Effector CD8-positive, alpha-beta T cell (primary cell): Measurements from ENCODE around the gene DACH1.

Experiments used
- DNase-seq: peaks from one replicate; lab custom pipeline; 2025; lab: John Stamatoyannopoulos, UW

Gene DACH1

DNA sequence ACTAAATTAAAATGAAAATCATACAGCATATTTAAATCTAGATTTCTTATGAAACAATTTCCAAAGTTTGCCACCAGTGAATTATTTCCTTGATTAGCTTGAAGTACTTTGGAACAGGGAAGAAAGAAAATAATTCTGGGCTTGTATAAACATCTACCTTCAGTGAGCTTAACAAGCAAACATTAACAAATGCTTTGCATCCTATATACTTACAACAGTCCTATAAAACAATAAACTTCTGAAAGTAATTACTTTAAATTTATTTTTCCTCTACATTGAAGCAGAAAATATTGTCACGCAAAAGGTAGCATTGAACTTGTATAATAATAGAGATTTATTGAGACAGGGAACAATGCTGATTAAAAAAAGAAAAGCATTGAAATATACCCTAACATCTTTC lies 164.8 kb downstream of the DACH1 start:
- no peak for DNase-seq

DNA sequence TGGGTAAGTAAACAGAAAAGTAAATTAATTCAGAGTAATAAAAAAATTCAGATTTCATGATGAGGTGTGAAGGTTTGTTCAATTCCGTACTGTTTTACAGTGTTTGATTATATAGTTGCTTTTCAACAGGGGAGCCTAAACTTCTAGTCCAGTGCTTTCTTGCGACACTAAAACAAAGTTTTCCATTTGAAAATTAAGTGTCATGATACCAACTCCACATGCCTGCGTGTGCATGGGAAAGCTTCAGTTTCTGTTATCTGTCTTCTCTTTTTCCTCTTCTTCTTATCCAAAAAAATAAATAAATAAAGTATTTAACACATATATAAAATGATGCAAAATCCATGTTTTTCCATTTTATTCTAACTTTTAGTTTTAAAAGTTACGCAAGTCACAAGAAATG lies 165.3 kb downstream of the DACH1 start:
- DNase-seq, result no peak

DNA sequence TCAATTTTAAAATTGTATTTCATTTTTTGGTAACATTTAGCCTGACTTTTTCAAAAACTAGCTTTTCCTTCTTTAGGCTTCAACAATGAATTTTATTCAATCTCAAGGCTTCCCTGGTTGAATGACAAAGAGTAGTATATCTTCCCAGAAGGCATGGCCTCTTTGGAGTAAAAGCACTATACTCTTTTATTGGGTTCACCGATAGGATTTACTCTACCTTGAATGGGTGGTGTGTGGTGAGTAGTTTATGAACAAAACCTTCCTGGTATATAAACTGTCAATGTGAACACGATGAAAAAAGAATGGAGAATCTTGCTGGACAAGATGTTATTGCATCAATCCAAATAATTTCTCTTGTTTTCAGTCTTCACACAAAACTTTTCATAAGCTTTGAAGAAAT lies 167.7 kb downstream of the DACH1 start:
- DNase-seq, result no peak

DNA sequence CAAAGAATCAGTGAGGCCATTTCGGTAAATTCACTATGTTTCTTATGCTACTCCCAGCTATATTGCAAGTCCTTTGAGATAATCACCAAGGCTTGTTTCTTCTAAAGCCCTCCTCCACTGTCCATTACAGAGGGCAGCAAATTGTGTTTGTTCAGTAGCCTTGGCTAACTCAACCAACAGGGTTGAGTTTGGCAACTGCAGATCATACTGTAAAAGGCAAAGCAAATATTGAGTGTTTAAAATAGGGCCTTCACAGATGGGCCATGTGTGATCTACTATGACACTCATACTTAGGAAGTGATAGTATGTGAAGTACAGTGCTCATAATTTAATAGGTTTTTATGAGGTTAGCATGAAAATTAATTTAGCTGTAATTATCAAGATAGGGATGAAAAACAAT lies 171.3 kb downstream of the DACH1 start:
- DNase-seq, result no peak

DNA sequence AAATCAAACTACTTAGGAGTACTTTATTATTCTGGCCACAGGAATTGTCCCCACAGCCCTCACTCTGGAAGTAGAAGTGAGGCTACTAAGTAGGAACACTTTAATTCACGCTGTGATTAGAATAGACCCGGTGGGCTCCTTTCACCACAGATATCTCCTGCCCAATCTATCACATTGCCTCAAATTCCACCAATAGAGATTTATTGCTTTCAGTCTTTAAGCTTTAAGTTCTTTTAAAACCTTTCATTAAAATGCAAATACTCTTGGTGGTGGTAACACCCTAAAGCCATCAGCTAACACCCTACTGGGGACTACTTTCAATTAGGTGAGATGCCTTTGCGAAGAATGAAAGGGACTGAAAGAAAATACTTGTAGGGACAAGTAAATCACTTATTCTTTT lies 181.9 kb downstream of the DACH1 start:
- DNase-seq, result no peak

DNA sequence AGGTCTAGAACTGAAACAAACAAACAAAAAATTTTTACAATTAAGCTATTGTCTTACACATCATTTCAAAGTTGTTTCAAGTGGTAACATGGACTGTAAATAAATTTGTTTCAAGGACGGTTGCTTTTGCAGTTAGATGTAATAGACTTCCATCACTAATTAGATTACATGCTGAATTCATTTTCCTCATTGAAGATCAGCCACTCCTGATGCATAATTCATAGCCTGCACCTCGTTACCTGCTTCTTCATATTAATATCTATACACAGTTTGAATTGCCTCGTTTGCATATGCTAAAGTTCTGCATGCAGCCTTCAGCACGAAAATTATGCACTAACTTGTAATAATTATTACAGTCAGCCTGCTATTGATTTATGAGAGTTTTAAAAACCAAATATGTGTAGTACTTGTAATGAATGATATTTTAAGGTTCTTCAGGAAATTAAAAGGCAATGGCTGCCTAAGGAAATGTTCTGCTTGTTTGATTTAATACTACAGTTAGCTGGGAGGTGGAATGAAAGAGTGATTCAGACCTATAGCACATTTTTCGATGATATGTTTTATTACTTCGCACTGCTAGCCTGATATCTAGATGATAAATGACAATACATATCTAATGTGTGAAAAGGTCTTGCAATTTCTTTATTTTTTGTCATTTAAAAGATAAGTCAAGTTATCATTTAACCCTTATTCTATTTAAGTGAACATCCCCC lies 184.9 kb downstream of the DACH1 start:
- DNase-seq, result no peak

DNA sequence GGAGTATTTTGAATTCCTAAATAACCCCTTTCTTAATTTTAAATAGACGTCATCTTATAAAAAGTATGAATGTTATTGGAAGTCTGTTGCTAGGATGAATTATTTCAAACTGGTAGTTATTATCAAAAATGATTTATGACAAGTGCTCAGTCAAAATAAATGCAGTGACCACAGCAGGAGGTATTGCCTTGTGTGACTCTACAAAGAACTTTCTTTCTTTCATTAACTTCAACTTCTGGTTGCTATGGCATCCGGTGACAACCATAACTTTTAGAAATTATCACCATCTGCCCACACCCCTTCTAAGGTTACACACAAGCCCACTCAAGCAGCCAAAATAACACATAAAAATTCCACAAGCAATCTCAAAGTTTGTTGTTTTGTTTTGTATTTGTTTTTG lies 189.9 kb downstream of the DACH1 start:
- no peak for DNase-seq

DNA sequence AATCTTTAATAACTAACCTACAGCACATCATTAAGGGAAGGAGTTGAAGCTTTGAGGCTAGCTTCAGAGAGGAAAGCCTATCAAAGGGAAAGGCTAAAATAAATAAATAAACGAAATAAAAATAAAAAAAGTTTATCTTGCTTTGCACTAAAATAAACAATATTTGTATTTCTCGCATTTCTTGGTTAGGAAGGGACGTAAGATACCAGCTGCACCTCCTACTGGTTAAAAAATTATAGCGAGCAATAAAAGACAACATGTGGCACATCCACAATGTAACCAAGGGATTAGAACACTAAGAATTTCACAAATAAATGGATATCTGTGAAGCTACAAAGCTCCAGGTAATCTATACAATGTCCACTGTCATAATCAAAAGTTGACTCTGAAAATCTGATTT lies 194.5 kb downstream of the DACH1 start:
- DNase-seq, result no peak

DNA sequence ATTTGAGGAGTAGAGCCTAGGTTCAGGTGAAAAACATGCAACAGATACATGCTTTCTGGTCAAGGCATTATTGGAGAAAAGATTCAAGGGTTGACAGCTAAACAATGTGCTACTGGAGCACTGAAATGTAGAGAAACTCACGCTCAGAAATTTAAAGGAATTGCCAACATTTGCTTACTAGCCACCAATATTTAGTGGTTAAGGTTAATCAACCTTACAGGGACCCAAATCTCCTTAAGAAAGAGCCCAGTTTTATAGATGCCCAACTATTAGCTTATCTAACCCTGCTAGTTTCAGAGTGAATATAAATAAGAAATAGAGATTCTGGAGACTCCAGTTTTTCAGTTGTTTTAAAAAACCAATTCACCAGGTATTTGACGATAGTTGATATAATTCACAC lies 203.6 kb downstream of the DACH1 start:
- DNase-seq, result no peak

DNA sequence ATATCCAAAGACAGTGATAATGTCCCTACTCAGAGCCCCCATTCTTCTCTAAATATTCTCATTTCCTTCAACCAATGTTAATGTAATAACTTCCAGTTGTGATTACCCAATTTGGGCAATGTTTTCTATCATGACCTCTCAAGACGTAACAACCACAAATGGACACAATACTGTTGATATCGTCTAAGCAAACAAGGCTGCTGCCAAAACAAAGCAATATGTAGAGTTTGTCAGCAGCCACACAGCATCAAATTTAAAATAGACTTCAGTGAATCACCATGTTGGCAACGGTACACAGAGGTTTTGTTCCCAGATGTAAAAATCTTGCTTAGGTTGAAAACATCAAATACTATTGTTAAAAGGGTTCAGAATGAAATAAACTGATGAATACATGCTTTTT lies 205.1 kb downstream of the DACH1 start:
- no peak for DNase-seq

DNA sequence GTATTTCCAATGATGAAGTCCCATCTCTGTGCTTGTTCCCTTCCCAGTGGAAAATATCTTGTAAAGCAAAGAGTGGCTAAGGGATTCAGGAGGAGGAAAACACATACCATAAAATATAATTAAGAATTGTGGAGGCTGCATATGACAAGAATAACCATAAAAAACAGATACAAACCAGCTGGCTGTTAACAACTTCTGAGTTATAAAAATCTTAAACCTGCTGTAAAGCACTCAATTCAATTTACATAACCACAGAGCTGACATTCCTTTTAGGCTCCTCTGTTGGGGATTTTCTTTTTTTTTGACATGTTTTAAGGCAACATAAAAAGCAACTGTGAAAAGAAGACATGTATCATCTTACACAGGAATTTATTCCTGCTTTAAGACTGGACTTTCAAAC lies 207.6 kb downstream of the DACH1 start:
- DNase-seq, result no peak

DNA sequence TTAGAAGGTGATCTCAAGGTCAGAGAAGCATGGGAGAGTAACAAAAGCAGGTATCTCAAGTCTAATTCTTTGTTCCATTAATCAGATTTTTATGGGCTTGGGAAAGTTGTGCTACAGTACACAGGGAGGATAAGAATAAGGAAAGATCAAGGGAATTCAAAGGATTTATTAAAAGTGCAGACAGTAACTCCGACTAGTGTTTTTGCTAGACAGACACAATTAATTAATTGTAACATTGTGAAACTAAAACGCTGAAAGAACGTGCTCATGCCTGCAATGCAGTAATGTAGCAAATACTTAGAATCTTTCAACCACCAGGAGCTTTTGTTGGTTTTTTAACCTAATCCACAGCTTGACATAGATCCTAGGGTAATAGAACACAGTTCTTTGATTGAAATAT lies 221.5 kb downstream of the DACH1 start:
- no peak for DNase-seq

DNA sequence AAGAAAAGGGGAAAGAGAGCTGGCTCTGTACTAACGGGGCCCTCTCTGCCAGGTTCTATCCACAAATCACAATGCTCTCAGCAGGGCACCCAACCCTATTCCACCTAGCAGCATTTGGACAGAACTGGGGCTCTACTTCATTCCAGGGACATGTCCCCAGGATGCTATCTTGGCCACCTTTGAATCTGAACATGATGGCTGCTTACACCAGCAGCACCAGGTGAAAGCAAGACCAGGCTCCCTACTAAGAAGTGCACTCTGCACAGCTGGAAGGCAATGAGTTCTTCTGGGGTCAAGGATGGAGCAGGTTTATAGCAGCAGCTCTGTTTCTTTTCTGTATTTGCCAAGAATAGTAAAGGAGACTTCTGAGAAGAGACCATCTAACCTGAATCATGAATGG lies 222.4 kb downstream of the DACH1 start:
- no peak for DNase-seq

DNA sequence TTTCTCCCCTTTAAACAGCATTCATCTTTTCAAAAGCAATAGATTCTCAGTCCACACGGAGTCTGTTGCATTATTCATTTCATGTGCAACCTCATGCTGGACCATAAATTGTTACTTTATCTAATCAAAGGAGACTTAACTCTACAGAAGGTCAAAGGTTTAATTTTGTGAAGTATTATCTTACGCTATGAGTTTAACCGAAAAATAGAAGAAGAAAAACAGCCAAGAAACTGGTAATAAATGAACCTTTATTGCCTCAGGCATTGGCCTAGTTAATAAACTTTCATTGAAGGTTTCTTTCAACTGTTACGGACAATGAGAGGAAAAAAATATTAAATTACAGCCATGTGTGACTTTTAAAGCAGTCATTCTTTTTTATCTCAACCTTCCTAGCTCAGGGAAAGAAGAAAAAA lies 223.6 kb downstream of the DACH1 start:
- no peak for DNase-seq

DNA sequence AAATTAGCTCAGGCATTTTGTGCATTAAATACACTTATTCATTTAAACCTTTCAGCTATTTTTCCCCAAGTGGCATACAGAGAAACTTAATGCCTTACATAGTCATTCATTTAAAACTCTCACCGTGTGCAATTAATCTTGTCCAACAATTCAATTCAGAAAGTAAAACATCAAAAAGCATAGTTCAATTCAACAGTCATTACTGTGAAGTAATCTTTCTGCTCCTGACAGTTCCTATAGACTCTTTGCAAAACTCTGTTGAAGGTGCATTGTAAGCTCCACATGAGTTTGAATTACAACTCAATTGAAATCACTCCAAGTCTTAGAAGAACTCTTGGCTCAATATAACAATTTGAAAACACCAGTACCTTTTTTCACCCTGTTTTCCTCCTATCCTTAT lies 228.3 kb downstream of the DACH1 start:
- no peak for DNase-seq

DNA sequence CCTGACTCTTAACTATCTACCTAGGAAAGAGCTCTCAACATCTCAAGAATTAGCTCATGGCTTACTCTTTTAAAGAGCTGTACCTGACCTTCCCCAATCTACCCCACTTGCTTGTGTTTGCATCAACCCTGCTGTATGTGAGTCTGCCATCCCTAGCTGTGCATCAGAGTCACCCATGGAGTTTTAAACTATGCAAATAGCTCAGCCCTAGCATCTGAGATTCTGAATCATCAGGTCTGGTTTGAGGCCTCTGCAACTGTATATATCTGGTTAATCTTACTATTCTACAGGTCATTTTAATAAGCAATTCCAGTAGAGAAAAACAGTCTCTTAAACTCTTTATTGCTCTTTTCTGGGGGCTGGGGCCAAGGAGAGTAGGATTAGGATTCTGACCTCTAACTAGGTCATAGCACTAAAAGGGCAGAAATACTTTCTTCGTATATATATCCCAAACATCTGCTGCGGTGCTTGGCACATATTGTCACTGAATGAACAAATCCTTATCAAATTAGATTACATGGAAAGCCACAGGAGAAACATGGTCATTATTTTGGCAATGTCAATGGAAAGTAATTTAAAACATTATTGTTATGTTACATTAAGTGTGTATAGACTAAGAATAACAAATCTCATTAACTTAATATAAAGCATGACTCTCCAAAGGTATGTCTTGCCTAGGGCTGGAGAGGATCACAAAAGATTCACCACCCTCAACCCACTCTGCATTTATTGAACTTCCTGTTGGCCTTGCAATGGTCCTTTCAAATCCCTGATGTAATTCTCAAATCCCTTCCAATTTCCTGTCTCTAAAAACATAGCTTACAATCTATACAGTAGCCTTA lies 232.2 kb downstream of the DACH1 start:
- DNase-seq, result no peak

DNA sequence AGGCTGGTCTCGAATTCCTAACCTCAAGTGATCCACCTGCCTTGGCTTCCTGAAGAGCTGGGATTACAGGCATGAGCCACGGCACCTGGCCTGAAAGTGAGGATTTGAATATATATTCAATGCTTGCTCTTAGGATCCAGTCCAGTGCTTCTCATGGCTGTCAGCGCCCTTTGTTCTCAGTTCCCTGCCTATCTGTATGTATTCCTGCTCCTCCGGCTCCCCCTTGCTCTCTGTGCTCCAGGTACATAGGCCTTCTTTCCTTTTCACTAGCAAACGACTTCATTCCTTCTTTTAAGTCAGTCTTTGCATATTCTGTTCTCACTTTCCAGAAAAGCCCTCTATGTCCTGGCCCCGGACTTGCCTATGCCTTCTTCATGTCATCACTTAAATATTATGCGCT lies 232.8 kb downstream of the DACH1 start:
- no peak for DNase-seq

DNA sequence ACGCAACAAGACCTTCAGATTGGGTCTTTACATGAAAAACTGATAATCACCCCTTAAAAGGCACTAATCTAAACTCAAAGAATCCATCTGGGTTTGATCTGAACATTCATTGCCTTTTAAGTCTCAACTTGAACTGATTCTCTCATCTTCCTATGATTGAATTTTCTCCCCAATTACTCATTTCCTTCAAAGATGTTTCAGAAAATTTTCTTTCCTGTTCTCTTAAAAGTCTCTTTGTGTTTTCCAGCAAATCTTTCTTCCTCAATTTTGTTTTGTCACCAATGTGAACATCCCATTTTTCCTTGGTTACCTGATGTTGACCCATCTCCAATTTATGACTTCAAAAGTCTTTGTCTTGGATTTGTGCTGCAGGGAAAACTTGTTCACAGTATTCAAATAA lies 234.3 kb downstream of the DACH1 start:
- DNase-seq, result no peak

DNA sequence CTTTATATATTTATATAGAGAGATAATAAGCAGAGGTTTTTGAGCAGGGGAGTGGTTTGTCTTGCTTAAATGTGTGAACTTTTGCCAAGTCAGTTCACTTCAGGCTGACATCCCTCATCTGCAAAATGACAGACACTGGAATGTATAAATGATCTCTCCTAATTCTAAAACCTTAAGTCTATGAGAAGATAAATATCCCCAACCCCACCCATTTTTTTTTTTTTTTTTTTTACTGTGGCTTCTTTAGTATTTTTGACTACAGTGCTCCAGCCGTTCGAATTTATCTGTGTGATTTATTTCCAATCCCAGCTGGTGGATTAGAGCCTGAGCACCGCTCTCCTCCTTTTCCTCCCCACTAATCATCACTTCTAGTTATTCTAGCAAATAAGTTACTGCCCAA lies 234.8 kb downstream of the DACH1 start:
- DNase-seq, result no peak

DNA sequence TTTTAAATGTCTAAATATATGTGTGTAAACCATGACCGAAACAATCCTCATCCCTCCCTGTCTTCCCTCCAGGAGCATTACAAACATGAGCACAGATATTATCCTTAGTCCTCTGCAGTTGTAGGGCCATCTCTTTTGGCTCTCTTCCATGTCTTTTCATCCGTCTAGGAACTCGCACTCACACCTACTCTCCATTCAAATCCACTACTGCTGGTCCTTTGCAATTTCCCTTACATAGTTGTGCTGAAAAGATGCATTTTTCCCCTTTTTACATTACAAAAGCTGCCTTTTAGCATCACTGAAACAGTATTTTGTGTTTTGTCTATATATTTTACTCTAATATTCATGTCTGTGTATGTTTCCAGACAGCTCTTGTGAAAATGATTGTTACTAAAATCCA lies 237.8 kb downstream of the DACH1 start:
- DNase-seq, result no peak

DNA sequence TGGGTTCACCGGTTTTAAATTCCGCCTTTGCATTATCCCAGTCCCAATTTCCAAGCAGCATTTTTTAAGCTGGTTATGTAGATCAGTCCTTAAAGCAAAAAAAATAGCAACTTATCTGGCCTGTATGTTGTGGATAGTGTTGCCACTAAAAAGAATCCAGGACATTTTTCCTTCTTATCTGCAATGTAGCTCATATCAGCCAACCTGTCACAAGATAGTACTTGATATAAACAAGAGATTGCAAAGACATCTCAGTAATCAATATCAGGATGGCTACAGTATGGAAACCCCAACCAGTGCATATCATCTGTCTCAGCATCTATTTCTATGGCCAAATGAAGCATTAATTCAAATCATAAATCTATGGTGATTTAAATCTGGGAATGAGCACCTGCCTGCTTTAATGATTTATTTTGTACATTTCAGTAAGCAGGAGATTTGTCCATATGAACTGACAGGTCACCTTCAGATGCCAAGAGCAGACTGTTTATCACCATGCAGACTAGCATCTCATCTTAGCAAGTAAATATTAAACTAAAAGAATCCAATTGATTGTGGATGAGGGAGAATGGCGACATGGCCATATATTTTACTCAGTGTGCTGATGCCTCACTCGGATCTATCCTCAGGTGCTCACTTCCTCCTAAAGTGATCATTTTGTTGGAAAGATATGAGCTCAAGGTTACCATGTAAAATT lies 240.4 kb downstream of the DACH1 start:
- DNase-seq, result no peak

DNA sequence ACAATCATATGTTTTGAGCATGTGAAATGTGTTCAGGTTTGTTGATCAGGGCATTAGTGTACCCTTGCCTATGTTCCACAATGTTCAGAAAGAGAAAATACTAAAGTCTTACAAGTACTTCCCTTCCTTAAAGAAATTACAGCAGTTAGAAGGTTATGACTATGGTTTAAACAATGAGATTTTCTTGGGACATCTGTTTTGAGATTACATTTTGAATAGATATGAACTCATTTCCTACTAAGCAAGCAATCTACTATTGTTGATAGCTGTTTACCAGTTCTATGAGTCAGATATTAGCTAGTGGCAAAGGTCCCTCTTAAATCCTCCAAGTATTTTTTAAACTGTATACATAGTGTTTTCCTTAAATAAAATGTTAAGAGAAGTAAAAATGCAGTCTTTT lies 241.3 kb downstream of the DACH1 start:
- DNase-seq, result no peak
